ENCODE data around the gene TASOR.
A peak's percentile ranks its signal among the peaks of the same experiment; 100 is the strongest.
"Not testable (repeated sequence)": the region's sequence is repeated elsewhere in the genome, so short reads cannot be mapped to it uniquely, and the experiment has no call there.

TASOR gene

DNA sequence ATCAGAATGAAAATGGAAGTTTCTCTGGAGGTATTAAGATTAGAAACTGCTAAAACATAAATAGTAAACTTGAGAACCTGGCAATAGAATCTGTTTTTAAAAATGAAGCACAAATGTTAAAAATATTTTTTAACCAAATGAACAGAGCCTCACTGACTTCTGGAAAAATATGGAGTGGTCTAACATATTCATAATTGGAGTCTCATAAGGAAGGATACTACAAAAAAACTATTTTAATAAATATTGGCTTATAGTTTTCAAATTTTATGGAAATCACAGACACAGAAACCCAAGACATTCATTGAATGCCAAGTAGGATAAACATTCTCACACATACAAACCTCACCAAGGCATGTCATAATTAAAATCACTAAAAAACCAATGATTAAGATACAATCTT lies 23.6 kb upstream of the TASOR start:
- TF ChIP-seq, protein P1, sequence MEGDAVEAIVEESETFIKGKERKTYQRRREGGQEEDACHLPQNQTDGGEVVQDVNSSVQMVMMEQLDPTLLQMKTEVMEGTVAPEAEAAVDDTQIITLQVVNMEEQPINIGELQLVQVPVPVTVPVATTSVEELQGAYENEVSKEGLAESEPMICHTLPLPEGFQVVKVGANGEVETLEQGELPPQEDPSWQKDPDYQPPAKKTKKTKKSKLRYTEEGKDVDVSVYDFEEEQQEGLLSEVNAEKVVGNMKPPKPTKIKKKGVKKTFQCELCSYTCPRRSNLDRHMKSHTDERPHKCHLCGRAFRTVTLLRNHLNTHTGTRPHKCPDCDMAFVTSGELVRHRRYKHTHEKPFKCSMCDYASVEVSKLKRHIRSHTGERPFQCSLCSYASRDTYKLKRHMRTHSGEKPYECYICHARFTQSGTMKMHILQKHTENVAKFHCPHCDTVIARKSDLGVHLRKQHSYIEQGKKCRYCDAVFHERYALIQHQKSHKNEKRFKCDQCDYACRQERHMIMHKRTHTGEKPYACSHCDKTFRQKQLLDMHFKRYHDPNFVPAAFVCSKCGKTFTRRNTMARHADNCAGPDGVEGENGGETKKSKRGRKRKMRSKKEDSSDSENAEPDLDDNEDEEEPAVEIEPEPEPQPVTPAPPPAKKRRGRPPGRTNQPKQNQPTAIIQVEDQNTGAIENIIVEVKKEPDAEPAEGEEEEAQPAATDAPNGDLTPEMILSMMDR (conservative IDR thresholded peaks at IDR 0.05) = no peak
- TF ChIP-seq ZFX (IDR thresholded peaks at IDR 0.05) = no peak

DNA sequence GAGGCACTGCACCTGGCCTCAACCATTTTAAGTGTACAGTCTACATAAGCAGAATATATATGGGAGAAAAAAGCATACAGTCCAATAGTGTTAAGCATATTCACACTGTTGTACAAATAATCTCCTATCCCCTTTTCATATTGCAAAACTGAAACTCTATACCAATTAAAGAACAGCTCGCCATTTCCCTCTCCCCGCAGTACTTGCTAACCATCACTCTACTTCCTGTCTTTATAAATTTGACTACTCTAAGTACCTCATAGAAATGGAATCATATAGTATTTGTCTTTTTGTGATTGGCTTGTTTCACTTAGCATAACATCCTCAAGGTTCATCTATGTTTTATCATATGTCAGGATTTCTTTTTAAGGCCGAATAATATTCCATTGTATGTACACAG lies 21.6 kb upstream of the TASOR start:
- no peak for TF ChIP-seq ZFX (IDR thresholded peaks at IDR 0.05)
- TF ChIP-seq, protein P1 (conservative IDR thresholded peaks at IDR 0.05) = no peak

More for the DNA sequence above, 23.6 kb upstream of the TASOR start:
- H3K27ac ChIP-seq = no peak overlapping the region

DNA sequence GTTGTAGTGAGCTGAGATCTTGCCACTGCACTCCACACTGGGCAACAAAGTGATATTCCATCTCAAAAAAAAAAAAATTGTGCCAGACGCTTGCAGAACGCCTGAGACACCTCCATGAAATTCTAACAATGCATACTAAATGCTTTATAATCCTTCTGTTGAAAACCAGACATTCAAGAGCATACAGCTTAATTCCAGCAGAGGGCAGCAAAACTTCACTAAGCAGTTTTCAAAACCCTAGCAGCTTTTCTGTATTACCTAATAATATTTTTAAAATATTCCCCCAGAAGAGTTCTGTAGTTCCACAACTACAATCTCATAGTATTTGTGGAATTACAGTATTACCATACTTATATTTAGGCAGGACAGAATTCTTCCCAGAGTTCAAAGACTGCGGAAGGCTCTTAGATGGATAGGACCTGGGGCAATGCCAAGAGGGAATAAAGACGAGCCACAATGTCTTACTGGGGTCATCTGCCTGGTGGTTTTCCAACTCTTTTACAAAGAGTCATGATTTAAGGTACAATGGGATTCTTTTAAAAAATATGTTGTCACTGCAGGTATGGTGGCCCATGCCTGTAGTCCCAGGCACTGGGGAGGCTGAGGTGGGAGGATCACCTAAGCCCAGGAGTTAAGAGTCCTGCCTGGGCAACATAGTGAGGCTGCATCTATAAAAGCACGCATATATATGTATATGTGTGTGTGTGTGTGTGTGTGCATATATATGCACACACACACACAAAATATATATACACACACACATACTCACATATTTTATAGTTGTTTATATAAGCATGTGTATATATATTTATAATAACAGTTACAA lies 19.6 kb upstream of the TASOR start:
- TF ChIP-seq, protein P1 (conservative IDR thresholded peaks at IDR 0.05) = peak; percentile 86
- TF ChIP-seq ZFX (IDR thresholded peaks at IDR 0.05) = no peak

More for the DNA sequence above, 21.6 kb upstream of the TASOR start:
- no peak overlapping the region for H3K27ac ChIP-seq

DNA sequence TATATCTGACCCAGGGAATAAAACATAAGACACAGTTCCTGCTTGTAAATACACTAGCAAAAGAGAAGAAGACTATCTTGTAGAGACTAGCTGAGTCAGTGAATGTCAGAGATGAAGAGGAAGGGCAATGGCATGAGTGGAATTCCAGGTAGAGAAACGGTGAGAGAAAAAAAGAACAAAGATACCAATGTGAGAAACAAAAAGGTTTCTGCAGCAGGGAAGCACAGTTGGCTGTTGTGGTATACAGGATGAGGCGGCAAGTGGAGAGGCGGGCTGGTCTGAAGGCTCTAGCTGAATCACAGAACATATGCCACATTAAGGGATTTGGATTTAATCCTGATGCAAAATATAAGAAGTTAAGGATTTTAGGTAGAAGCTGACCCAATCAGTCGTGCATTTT lies 17.1 kb upstream of the TASOR start:
- H3K27ac ChIP-seq = no peak overlapping the region
- TF ChIP-seq, protein P1 (conservative IDR thresholded peaks at IDR 0.05) = no peak
- no peak for TF ChIP-seq ZFX (IDR thresholded peaks at IDR 0.05)

More for the DNA sequence above, 19.6 kb upstream of the TASOR start:
- no peak overlapping the region for H3K27ac ChIP-seq

DNA sequence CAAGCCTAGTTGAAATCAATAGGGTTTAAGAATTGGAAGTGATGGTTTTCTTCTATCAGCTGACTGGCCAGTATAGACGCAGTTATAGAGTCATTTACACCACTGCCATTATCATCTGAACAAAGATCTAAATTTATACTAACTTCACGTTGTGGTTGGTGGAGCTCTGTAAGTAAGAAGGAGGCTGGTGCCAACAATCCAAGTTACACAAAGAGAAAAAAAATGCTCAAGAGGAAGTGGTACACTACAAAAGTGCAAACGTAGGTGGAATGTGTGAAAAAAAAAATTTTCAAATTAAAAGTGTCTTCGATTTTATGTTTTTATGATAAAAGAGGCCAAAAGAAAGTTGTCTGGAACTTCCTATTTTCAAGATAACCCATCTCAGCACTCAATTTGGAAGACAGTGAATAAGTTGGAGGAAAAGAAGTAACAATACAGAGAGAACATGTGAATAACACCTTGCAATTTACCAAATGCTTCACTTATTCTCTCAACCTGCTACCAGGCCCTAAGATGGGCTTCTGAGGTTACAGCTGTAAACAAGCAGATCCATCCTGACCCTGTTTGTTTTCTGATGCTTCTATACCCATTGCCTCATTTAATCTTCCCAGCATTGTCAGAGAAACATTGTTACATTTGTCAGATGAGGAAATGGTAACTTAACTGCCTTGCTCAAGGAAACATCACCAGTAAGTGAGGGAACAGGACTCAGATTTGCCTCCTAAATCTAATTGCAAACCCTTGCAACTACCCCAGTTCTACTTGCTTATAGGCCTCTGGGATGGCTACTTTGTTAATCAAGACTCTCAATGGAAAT lies 12.0 kb upstream of the TASOR start:
- TF ChIP-seq, protein P1 (conservative IDR thresholded peaks at IDR 0.05) = no peak
- TF ChIP-seq ZFX (IDR thresholded peaks at IDR 0.05) = no peak
- no peak overlapping the region for H3K27ac ChIP-seq

DNA sequence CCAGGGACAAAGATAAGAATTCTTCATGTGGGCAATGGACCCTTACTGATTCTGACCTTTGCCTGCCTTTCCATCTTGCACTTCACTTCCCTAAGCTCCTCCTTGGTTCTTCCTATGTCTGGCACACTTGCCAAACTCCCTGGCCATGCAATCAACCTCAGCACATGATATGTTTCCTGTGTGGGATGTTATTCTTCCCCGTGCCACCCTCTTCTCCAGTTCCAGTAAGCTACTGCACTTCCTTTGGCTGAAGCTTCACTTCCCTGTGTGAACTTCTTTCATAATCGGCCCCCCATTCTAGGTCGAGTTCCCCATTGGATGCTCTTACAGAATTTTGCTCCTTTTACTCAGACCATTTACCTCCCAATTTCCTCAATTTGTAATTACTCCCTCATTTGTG lies 10.7 kb upstream of the TASOR start:
- TF ChIP-seq ZFX (IDR thresholded peaks at IDR 0.05) = no peak
- TF ChIP-seq, protein P1 (conservative IDR thresholded peaks at IDR 0.05) = no peak
- no peak overlapping the region for H3K27ac ChIP-seq

DNA sequence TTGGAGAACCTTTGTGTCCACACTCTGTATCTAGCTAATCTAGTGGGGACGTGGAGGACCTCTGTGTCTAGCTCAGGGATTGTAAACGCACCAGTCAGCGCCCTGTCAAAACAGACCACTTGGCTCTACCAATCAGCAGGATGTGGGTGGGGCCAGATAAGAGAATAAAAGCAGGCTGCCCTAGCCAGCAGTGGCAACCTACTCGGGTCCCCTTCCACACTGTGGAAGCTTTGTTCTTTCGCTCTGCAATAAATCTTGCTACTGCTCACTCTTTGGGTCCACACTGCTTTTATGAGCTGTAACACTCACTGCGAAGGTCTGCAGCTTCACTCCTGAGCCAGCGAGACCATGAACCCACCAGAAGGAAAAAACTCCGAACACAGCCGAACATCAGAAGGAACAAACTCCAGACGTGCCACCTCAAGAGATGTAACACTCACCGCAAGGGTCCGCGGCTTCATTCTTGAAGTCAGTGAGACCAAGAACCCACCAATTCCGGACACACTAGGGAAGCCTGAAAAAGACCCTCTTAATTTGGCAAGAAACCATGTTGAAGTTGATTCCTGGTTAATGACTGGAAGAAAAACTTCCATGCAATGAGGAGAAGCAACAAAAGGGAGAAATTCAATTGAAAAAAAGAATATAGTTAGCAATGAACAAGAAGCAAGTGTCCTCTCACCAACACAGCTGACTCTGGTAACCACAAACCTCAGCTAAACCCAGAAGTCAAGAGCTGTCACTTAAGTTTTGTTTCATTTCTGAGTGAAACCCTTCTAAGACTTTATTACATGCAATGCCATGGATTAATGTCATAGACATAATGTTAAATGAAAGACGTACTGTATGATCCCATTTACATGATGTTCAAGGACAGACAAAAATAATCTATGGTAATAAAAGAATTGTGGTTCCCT lies 9.7 kb upstream of the TASOR start:
- H3K27ac ChIP-seq = not testable (repeated sequence)

DNA sequence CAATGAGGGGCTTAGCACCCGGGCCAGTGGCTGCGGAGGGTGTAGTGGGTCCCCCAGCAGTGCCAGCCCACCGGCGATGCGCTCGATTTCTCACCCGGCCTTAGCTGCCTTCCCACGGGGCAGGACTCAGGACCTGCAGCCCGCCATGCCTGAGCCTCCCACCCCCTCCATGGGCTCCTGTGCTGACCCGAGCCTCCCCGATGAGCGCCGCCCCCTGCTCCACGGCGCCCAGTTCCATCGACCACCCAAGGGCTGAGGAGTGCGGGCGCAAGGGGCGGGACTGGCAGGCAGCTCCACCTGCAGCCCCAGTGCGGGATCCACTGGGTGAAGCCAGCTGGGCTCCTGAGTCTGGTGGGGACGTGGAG lies 8.9 kb upstream of the TASOR start:
- not testable (repeated sequence) for H3K27ac ChIP-seq

All from C4-2B (cell line).